Neural crest cell (in vitro differentiated cells): ENCODE measurements around the gene PGLYRP2. TPM values are rescaled to one million over a fixed set of nuclear protein-coding genes. Genes with fewer than 3 reads are reported as not detected.

ENCODE experiments used
- DNase-seq: peaks from one replicate; pipeline ENCODE4 v3.0.0; 2021; ENCODE audit warnings: low read depth, mixed read lengths, low spot score
- H3K27ac Mint-ChIP-seq: one replicate; pipeline ENCODE4 v1.8.0; 2021; ENCODE audit warnings: mild to moderate bottlenecking, mixed read lengths; ENCODE audit not compliant: unreplicated experiment
- H3K27me3 Mint-ChIP-seq: 2 replicates; pipeline ENCODE4 v1.8.0; 2021; ENCODE audit warnings: low read depth, mild to moderate bottlenecking, mixed read lengths
- H3K36me3 Mint-ChIP-seq: 2 replicates; pipeline ENCODE4 v1.8.0; 2021; ENCODE audit warnings: low read depth, mild to moderate bottlenecking, mixed read lengths
- H3K4me1 Mint-ChIP-seq: 2 replicates; pipeline ENCODE4 v1.8.0; 2021; ENCODE audit warnings: mixed read lengths
- H3K4me3 Mint-ChIP-seq: one replicate; pipeline ENCODE4 v1.8.0; 2021; ENCODE audit warnings: mild to moderate bottlenecking, mixed read lengths
- H3K9me3 Mint-ChIP-seq: 2 replicates; pipeline ENCODE4 v1.8.0; 2021; ENCODE audit warnings: mixed read lengths
- CTCF ChIP-seq: fragments of 200-600 bp; sonication (generic); conservative IDR thresholded peaks from 2 replicates; pipeline ENCODE4 v1.5.0; 2021; ENCODE audit warnings: antibody characterized with exemption, mild to moderate bottlenecking
- total RNA-seq: library from RNA; stranded (reverse); gene quantifications from 2 replicates; pipeline ENCODE4 v1.2.1, GENCODE V29; 2021

Gene PGLYRP2
- total RNA-seq, 1 donor from 2014 or later = not detected

- DNase-seq = peak; percentile 72
- peaks cover 37% of the 10 kb centered on the region for H3K27me3 Mint-ChIP-seq
- H3K36me3 Mint-ChIP-seq = peaks cover 3% of the 10 kb centered on the region
- peaks cover 24% of the 10 kb centered on the region for H3K4me1 Mint-ChIP-seq
- peaks cover 3% of the 10 kb centered on the region for H3K9me3 Mint-ChIP-seq
- no peak for TF ChIP-seq CTCF
- H3K27ac Mint-ChIP-seq = peak within 1 kb of the TSS; percentile 80
- H3K4me3 Mint-ChIP-seq = peak within 1 kb of the TSS; percentile 92
Measured at GRCh38 chr19:15449620-15450527, 29.4 kb downstream of the PGLYRP2 start, which contains the start of gene WIZ. TSS of gene WIZ (minus strand) at chr19:15449956. CDS start at chr19:15448307, 1,649 bp downstream.

- H3K4me1 Mint-ChIP-seq = peaks cover 24% of the 10 kb centered on the region
- no peak for DNase-seq
Measured at GRCh38 chr19:15448778-15449619, 30.3 kb downstream of the PGLYRP2 start.

GRCh38 chr19:15448044-15448777 is 31.1 kb downstream of the PGLYRP2 start:
- Mint-ChIP-seq H3K27me3 (peaks cover 21% of the 10 kb centered on the region), H3K36me3 (peaks cover 3% of the 10 kb centered on the region), H3K9me3 (peaks cover 3% of the 10 kb centered on the region), H3K4me3 (peak overlapping the region; percentile 92), H3K27ac (no peak overlapping the region), H3K4me1 (peaks cover 17% of the 10 kb centered on the region)
- no peak for DNase-seq
- TF ChIP-seq CTCF = no peak

More at GRCh38 chr19:15448778-15449619, 30.3 kb downstream of the PGLYRP2 start:
- Mint-ChIP-seq H3K27ac (no peak overlapping the region), H3K4me3 (peak overlapping the region; percentile 92), H3K27me3 (peaks cover 28% of the 10 kb centered on the region), H3K9me3 (peaks cover 3% of the 10 kb centered on the region), H3K36me3 (peaks cover 3% of the 10 kb centered on the region)
- no peak for TF ChIP-seq CTCF

GRCh38 chr19:15447057-15447456 is 32.2 kb downstream of the PGLYRP2 start:
- peaks cover 3% of the 10 kb centered on the region for H3K36me3 Mint-ChIP-seq
- peak overlapping the region; percentile 65 for H3K4me3 Mint-ChIP-seq
- no peak for DNase-seq
- peaks cover 3% of the 10 kb centered on the region for H3K9me3 Mint-ChIP-seq
- peaks cover 13% of the 10 kb centered on the region for H3K27me3 Mint-ChIP-seq
- H3K27ac Mint-ChIP-seq = no peak overlapping the region
- peaks cover 13% of the 10 kb centered on the region for H3K4me1 Mint-ChIP-seq
- TF ChIP-seq CTCF = no peak

GRCh38 chr19:15445807-15446376 is 33.4 kb downstream of the PGLYRP2 start:
- Mint-ChIP-seq H3K27me3 (peaks cover 4% of the 10 kb centered on the region), H3K4me1 (peaks cover 13% of the 10 kb centered on the region), H3K27ac (no peak overlapping the region), H3K4me3 (peak overlapping the region; percentile 23), H3K9me3 (peaks cover 3% of the 10 kb centered on the region), H3K36me3 (peaks cover 3% of the 10 kb centered on the region)
- no peak for TF ChIP-seq CTCF
- no peak for DNase-seq
